ENCODE results near the gene TPP2. TPM values are rescaled to one million over a fixed set of nuclear protein-coding genes. Genes with fewer than 3 reads are reported as not detected.
A peak's percentile ranks its signal among the peaks of the same experiment; 100 is the strongest.

Gene TPP2
- total RNA-seq, 3 donors from 2014 or later: 50.2 to 62.9 (median 51.8) TPM

DNA sequence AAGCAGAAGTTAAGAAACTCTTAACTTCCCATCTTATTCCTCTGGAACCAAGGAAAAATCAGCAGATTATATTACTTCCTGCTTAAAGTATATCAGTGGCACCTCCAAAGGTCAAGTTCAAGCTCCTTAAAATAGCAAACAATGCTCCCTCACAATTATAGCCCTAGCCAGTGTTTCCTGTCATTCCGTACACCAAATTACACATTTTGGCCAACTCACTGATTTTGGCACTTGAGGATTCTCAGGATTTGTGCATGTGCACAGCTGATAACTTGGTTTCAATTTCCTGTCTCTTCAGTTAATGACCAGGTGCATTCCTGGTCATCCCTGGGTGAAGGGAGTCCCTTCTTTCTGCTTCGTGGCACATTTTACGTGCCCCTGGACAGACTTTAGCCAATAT, 42.0 kb downstream of the TPP2 start:
- no peak overlapping the region for H3K27ac ChIP-seq
- no peaks in the 10 kb centered on the region for H3K27me3 ChIP-seq
- H3K36me3 ChIP-seq: peaks cover 15% of the 10 kb centered on the region
- TF ChIP-seq POLR2A (IDR thresholded peaks at IDR 0.05): no peak
- TF ChIP-seq, protein P1, sequence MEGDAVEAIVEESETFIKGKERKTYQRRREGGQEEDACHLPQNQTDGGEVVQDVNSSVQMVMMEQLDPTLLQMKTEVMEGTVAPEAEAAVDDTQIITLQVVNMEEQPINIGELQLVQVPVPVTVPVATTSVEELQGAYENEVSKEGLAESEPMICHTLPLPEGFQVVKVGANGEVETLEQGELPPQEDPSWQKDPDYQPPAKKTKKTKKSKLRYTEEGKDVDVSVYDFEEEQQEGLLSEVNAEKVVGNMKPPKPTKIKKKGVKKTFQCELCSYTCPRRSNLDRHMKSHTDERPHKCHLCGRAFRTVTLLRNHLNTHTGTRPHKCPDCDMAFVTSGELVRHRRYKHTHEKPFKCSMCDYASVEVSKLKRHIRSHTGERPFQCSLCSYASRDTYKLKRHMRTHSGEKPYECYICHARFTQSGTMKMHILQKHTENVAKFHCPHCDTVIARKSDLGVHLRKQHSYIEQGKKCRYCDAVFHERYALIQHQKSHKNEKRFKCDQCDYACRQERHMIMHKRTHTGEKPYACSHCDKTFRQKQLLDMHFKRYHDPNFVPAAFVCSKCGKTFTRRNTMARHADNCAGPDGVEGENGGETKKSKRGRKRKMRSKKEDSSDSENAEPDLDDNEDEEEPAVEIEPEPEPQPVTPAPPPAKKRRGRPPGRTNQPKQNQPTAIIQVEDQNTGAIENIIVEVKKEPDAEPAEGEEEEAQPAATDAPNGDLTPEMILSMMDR (IDR thresholded peaks at IDR 0.05): no peak
- intact Hi-C loops (cut with DNase I; ENCODE audit: low total_unique reads): no loop called here
- H3K9me3 ChIP-seq: no peaks in the 10 kb centered on the region
- DNase-seq (ENCODE audit: low spot score in 2 of 2): no peak
- H3K4me1 ChIP-seq: no peaks in the 10 kb centered on the region
- H3K4me3 ChIP-seq: no peak overlapping the region

GRCh38 chr13:102642029-102642428, 45.2 kb downstream of the TPP2 start:
- H3K4me1 ChIP-seq: no peaks in the 10 kb centered on the region
- H3K9me3 ChIP-seq: no peaks in the 10 kb centered on the region
- H3K27ac ChIP-seq: no peak overlapping the region
- H3K36me3 ChIP-seq: peaks cover 25% of the 10 kb centered on the region
- H3K4me3 ChIP-seq: no peak overlapping the region
- H3K27me3 ChIP-seq: no peaks in the 10 kb centered on the region
- intact Hi-C loops (cut with DNase I; ENCODE audit: low total_unique reads): no loop called here
- no peak for DNase-seq (ENCODE audit: low spot score in 2 of 2)
- TF ChIP-seq POLR2AphosphoS5 (IDR thresholded peaks at IDR 0.05) (no peak), POLR2A (IDR thresholded peaks at IDR 0.05) (no peak)
- TF ChIP-seq, protein P1 (IDR thresholded peaks at IDR 0.05): no peak

- Histone ChIP-seq H3K36me3 (peaks cover 28% of the 10 kb centered on the region), H3K4me3 (no peak overlapping the region), H3K27ac (no peak overlapping the region), H3K4me1 (no peaks in the 10 kb centered on the region), H3K9me3 (no peaks in the 10 kb centered on the region), H3K27me3 (no peaks in the 10 kb centered on the region)
- TF ChIP-seq POLR2A (IDR thresholded peaks at IDR 0.05): no peak
- TF ChIP-seq, protein P1 (IDR thresholded peaks at IDR 0.05): no peak
- TF ChIP-seq POLR2AphosphoS5 (IDR thresholded peaks at IDR 0.05): no peak
- DNase-seq (ENCODE audit: low spot score in 2 of 2): peak; percentile 51 to 64
- intact Hi-C loops (cut with DNase I; ENCODE audit: low total_unique reads): no loop called here
Observed at GRCh38 chr13:102642475-102642874, 45.7 kb downstream of the TPP2 start.

- no peak overlapping the region for H3K4me3 ChIP-seq
- DNase-seq (ENCODE audit: low spot score in 2 of 2): no peak
- H3K27me3 ChIP-seq: no peaks in the 10 kb centered on the region
- H3K36me3 ChIP-seq: peaks cover 23% of the 10 kb centered on the region
- TF ChIP-seq POLR2AphosphoS5 (IDR thresholded peaks at IDR 0.05) (no peak), POLR2A (IDR thresholded peaks at IDR 0.05) (no peak)
- TF ChIP-seq, protein P1 (IDR thresholded peaks at IDR 0.05): no peak
- H3K4me1 ChIP-seq: no peaks in the 10 kb centered on the region
- intact Hi-C loops (cut with DNase I; ENCODE audit: low total_unique reads): no loop called here
- no peaks in the 10 kb centered on the region for H3K9me3 ChIP-seq
- H3K27ac ChIP-seq: no peak overlapping the region
Observed at GRCh38 chr13:102643656-102644055, 46.9 kb downstream of the TPP2 start.

DNA sequence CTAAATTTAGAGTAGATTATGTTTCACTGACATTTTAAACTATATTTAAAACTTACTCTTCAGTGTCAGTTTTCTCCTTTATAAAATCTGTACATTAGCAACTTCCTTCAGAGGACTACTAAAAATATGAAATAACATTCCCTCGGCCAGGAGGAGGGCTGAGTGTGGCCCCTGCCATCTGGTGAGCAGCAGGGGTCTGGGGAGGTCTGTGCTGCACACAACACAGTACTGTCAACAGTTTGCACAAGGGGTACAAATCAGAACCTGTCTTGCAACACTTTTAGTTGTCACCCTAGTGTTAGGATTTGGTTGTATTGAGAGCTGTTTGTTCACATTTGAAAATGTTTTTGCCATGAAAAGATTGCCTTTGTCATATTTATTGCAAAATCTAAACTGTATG, 48.9 kb downstream of the TPP2 start:
- Histone ChIP-seq H3K9me3 (no peaks in the 10 kb centered on the region), H3K27ac (no peak overlapping the region), H3K27me3 (no peaks in the 10 kb centered on the region), H3K4me1 (no peaks in the 10 kb centered on the region), H3K36me3 (peaks cover 31% of the 10 kb centered on the region), H3K4me3 (no peak overlapping the region)
- no peak for TF ChIP-seq POLR2A (IDR thresholded peaks at IDR 0.05)
- TF ChIP-seq, protein P1 (IDR thresholded peaks at IDR 0.05): no peak
- TF ChIP-seq POLR2AphosphoS5 (IDR thresholded peaks at IDR 0.05): no peak
- no peak for DNase-seq (ENCODE audit: low spot score in 2 of 2)
- intact Hi-C loops (cut with DNase I; ENCODE audit: low total_unique reads): no loop called here

Measured in breast epithelium (tissue), 4 donors.